NCI-H2081 treated with DMSO at 0.1 percent for 48 hours (cell line): ENCODE results near the gene KDF1.
"Not testable (repeated sequence)": the region's sequence is repeated elsewhere in the genome, so short reads cannot be mapped to it uniquely, and the experiment has no call there.

Source experiments
- DNase-seq: peaks from one replicate; lab custom pipeline; 2025; lab: John Stamatoyannopoulos, UW

Gene KDF1

GRCh38 chr1:26956321-26956720, 3.9 kb downstream of the KDF1 start:
- no peak for DNase-seq

GRCh38 chr1:26953374-26953773, 6.9 kb downstream of the KDF1 start:
- DNase-seq, result no peak

GRCh38 chr1:26951821-26952497, 8.3 kb downstream of the KDF1 start:
- DNase-seq, result no peak

- DNase-seq, result no peak
Observed at GRCh38 chr1:26951216-26951615, 9.1 kb downstream of the KDF1 start.

DNA sequence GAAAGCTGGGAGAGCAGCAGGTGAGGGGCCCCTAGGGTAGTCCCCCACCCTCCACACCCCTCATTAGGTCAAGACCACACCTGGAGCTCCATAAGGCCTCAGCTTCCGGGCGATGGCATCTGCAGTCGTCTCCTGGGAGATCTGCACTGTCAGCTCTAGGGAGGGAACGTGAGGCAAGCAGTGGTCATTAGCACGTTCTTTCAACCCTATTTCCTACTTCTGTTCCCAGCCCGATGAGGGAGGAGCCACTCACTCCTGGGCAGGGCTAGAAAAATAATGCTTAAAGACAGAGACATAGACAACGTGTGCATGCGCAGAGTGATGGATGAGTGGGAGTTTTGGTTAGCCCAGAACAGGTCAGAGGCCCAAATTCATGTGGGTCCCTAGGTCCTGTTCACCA, 9.7 kb downstream of the KDF1 start:
- no peak for DNase-seq

DNA sequence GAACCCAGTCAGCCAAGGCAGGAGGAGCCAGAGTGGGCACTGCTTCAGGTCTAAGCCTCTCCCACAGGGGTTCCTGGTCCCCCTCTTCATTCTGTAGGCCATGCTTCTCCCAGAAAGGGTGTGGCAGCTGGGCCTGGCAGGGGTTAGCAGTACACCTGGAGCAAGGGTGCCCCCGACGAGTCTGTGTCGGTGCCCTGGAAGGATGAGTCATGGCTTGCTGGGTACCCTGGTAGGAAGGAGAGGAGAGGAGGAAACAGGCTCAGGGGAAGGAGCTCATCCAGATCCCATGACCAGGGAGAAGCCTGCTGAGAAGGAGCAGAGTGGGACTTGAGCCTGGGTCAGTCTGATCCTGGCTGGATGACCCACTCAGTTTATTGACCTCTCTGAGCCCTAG, 10.3 kb downstream of the KDF1 start:
- DNase-seq, result no peak

DNA sequence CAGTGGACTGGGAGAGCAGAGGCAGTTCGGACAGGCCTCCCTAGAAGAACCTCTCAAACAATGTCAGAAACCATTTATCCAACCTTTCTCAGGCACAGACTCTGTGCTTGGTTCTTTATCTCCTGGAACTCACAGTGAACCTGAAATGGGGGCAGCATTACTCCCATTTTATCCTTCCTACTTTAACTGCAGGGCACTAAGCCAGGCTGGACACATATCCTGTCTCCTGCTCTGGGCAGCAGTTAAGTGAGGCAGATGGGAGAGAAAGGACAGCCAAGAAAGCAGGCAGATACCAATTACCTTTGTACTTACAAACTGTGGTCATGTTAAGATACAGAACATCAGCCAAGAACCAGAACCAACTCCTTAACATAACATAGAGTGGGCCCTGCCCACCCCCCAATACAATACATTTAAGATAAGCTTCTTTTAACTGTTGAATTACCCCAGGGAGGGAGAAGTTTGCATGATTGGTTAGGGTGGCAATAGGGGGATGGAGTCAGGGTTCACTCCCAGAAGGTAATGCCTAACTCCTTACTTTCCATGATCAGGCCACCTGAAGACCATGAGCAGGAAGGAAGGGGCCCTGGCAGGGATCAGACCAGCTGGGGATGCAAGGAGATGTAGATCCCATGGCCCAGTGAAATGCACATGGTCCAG, 10.9 kb downstream of the KDF1 start:
- no peak for DNase-seq

- DNase-seq, result not testable (repeated sequence)
Observed at GRCh38 chr1:26948725-26949057, 11.6 kb downstream of the KDF1 start.

- DNase-seq, result no peak
Observed at GRCh38 chr1:26946270-26946669, 14.0 kb downstream of the KDF1 start.

- no peak for DNase-seq
Observed at GRCh38 chr1:26945728-26946127, 14.5 kb downstream of the KDF1 start.

DNA sequence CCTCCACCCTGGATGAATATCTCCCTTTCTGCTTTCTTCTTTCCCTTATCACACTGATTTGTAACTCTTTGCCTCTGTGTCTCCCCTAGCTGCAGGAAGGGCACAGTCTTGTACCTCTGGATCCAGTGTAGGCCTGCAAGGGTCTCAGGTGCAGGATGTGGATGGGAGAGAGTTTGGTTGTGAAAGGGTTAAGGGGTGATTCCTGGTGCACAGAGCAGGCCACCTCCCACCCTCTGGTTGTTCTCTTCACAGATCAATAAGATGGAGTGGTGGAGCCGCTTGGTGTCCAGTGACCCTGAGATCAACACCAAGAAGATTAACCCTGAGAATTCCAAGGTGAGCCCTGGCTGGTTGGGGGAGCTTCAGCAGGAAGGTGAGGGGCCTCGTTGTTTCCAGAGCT, 15.1 kb downstream of the KDF1 start:
- DNase-seq, result no peak

GRCh38 chr1:26942656-26943055, 17.6 kb downstream of the KDF1 start:
- no peak for DNase-seq

GRCh38 chr1:26941311-26941710, 19.0 kb downstream of the KDF1 start:
- DNase-seq, result no peak

DNA sequence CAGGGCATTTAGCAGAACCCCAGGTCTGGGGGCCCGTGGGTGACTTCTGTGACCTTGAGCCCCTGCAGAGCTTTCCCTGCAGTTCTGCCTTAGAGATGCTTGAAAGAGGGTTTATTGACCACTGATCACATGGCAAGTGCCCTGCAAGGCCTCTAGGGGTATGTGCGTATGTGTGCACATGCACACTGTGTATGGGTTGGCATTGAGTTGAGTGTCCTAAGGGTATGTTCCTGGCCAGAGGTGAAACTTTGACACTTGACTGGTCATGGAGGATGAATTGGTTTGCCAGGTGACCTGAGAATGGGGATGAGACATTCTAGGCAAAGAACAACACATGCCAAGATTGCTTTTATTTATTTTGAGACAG, 21.6 kb downstream of the KDF1 start:
- DNase-seq, result no peak

- no peak for DNase-seq
Observed at GRCh38 chr1:26938004-26938658, 22.1 kb downstream of the KDF1 start.

DNA sequence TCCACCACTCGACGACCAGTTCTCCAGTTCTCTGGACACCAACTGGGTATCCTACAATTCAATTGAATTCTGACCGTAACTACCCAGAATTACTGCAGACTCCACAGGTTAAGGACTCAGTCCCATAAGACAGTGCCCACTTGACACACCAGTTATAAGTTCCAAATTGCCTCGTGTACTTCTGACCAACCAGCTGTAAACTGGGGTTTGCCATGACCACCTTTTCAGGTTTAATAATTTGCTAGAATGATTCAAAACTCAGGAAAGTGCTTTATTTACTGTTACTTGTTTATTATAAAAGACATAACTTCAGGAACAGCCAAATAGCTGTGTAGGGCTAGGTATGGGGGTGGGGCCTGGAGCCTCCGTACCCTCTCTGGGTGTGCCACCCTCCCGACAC, 23.4 kb downstream of the KDF1 start:
- DNase-seq, result no peak

GRCh38 chr1:26932531-26932930, 27.7 kb downstream of the KDF1 start:
- no peak for DNase-seq

- DNase-seq, result no peak
Observed at GRCh38 chr1:26923711-26924110, 36.6 kb downstream of the KDF1 start.

GRCh38 chr1:26922901-26923300, 37.4 kb downstream of the KDF1 start:
- no peak for DNase-seq

- DNase-seq, result no peak
Observed at GRCh38 chr1:26922431-26922729, 37.9 kb downstream of the KDF1 start.

DNA sequence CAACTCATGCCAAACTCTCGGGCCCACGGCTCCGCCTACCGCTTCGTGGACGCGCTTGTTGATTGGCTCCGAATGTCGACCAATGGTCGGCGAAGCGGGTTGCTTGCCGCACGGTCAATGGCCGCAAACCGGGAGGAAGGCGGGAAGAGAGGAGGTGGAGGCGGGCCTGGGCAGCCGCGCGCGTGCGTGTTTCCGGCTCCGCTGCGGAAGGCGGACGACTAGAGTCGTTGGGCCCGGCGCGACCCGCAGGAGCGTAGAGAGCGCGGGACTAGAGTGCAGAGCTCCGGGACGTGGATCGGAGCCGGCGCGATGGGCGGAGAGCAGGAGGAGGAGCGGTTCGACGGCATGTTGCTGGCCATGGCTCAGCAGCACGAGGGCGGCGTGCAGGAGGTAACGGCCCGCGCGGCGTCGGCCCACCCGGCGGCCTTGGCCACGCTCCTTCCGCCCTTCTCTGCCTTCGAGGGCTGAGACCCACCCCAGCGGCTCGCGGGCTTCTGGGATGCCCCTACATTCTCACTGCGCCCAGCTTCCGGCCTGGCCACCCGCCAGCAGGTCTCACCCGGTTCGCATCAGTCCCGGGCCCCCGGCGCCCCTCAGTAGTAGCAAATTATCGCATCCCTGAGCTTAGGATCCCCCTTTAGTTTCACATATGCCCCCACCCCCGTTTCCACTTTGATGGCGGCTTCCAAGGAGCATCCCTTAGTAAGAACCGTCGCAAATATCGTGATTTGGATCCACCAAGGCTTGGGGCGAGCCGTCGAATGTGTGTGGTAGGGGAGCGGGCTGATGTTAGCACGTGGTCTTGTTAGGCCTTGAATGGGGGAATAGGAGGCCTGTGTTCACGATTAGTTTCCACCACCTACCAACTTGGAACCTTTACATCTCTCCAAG, 38.5 kb downstream of the KDF1 start, which contains the start of gene NUDC:
TSS of gene NUDC (plus strand) at position 204 of the 891 bp plus-strand sequence. CDS start at position 310, 106 bp downstream.
- DNase-seq, result peak; percentile 75

- no peak for DNase-seq
Observed at GRCh38 chr1:26921126-26921539, 39.1 kb downstream of the KDF1 start.
